ENCODE results near the gene NRDE2.

The NRDE2 gene

GRCh38 chr14:90331497-90332270 is at the start of gene NRDE2:
TSS of gene NRDE2 (minus strand) at chr14:90331941. CDS start at chr14:90331904, 37 bp downstream.
- peak; percentile 51 for DNase-seq

- no peak for DNase-seq
Observed at GRCh38 chr14:90381011-90381786, 49.5 kb upstream of the NRDE2 start.

GRCh38 chr14:90379106-90379505 is 47.4 kb upstream of the NRDE2 start:
- DNase-seq = no peak

- no peak for DNase-seq
Observed at GRCh38 chr14:90378249-90378648, 46.5 kb upstream of the NRDE2 start.

GRCh38 chr14:90375934-90376333 is 44.2 kb upstream of the NRDE2 start:
- no peak for DNase-seq

- DNase-seq = no peak
Observed at GRCh38 chr14:90374813-90375212, 43.1 kb upstream of the NRDE2 start.

- no peak for DNase-seq
Observed at GRCh38 chr14:90373887-90374286, 42.1 kb upstream of the NRDE2 start.

- no peak for DNase-seq
Observed at GRCh38 chr14:90368946-90369721, 37.4 kb upstream of the NRDE2 start.

- DNase-seq = no peak
Observed at GRCh38 chr14:90362558-90362896, 30.8 kb upstream of the NRDE2 start.

- DNase-seq = no peak
Observed at GRCh38 chr14:90361865-90362557, 30.3 kb upstream of the NRDE2 start.

- no peak for DNase-seq
Observed at GRCh38 chr14:90358359-90358758, 26.6 kb upstream of the NRDE2 start.

GRCh38 chr14:90356925-90357324 is 25.2 kb upstream of the NRDE2 start:
- DNase-seq = no peak

GRCh38 chr14:90355540-90356518 is 24.1 kb upstream of the NRDE2 start:
- DNase-seq = no peak

- no peak for DNase-seq
Observed at GRCh38 chr14:90354551-90355298, 23.0 kb upstream of the NRDE2 start.

GRCh38 chr14:90349739-90350138 is 18.0 kb upstream of the NRDE2 start:
- no peak for DNase-seq

- DNase-seq = no peak
Observed at GRCh38 chr14:90348270-90348669, 16.5 kb upstream of the NRDE2 start.

GRCh38 chr14:90345239-90345557 is 13.5 kb upstream of the NRDE2 start:
- no peak for DNase-seq

GRCh38 chr14:90344331-90345238 is 12.8 kb upstream of the NRDE2 start:
- no peak for DNase-seq

GRCh38 chr14:90342327-90342726 is 10.6 kb upstream of the NRDE2 start:
- DNase-seq = no peak

- DNase-seq = no peak
Observed at GRCh38 chr14:90341784-90342183, 10.0 kb upstream of the NRDE2 start.

Measured in 8988T (cell line).